A673 (cell line): ENCODE measurements around the gene HAS3.

Source experiments
- EZH2 ChIP-seq: fragments of 200-600 bp; sonication (generic); IDR thresholded peaks from 2 replicates; pipeline ENCODE4 v1.6.1; 2017; ENCODE audit warnings: borderline replicate concordance, low read depth, mild to moderate bottlenecking, mixed read lengths, antibody characterized with exemption, low read length; ENCODE audit not compliant: poor library complexity, severe bottlenecking
- TF ChIP-seq, protein P1 (sequence below): fragments of 300-800, 200-600 bp; sonication (generic); conservative IDR thresholded peaks from 2 replicates; pipeline ENCODE4 v1.5.1; 2017; ENCODE audit warnings: low read depth, mild to moderate bottlenecking, antibody characterized with exemption, low read length, moderate library complexity, mixed read lengths

GRCh38 chr16:69138608-69139007 lies 33.2 kb downstream of the HAS3 start:
- TF ChIP-seq, protein P1, sequence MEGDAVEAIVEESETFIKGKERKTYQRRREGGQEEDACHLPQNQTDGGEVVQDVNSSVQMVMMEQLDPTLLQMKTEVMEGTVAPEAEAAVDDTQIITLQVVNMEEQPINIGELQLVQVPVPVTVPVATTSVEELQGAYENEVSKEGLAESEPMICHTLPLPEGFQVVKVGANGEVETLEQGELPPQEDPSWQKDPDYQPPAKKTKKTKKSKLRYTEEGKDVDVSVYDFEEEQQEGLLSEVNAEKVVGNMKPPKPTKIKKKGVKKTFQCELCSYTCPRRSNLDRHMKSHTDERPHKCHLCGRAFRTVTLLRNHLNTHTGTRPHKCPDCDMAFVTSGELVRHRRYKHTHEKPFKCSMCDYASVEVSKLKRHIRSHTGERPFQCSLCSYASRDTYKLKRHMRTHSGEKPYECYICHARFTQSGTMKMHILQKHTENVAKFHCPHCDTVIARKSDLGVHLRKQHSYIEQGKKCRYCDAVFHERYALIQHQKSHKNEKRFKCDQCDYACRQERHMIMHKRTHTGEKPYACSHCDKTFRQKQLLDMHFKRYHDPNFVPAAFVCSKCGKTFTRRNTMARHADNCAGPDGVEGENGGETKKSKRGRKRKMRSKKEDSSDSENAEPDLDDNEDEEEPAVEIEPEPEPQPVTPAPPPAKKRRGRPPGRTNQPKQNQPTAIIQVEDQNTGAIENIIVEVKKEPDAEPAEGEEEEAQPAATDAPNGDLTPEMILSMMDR: no peak
- no peak for TF ChIP-seq EZH2
